Gastrocnemius medialis (tissue), 4 donors: Measurements from ENCODE around the gene GFOD1. TPM values are rescaled to one million over a fixed set of nuclear protein-coding genes. Genes with fewer than 3 reads are reported as not detected.

Experiments
- ATAC-seq, 2 donors: fragments of 150-250 bp; one replicate each; pipeline ENCODE4 v1.9.1; 2016
- DNase-seq, 2 donors: peaks; one replicate each; pipeline ENCODE4 v3.0.0-alpha.2; 2019
- H3K27ac ChIP-seq, 4 donors: fragments of 200-600 bp; sonication (generic); 1 replicate in 1 of 4; 2 replicates in 3 of 4; pipeline ENCODE4 v1.5.1; 2016 to 2018; ENCODE audit warnings: mild to moderate bottlenecking in 2 of 4, moderate library complexity in 1 of 4
- H3K27me3 ChIP-seq, 3 donors: fragments of 200-600 bp; sonication (generic) in 2 of 3; 1 replicate in 1 of 3; 2 replicates in 2 of 3; pipeline versions ENCODE4 v1.5.1 to v1.6.0; 2016 to 2019; ENCODE audit warnings: mild to moderate bottlenecking in 1 of 3, moderate library complexity in 1 of 3
- H3K36me3 ChIP-seq, 2 donors: fragments of 200-600 bp; sonication (generic) in 1 of 2; one replicate each; pipeline ENCODE4 v1.5.1; 2017 to 2018
- H3K4me1 ChIP-seq, 2 donors: fragments of 200-600 bp; sonication (generic) in 1 of 2; one replicate each; pipeline ENCODE4 v1.5.1; 2016 to 2017; ENCODE audit warnings: mild to moderate bottlenecking in 2 of 2
- H3K4me3 ChIP-seq, 4 donors: fragments of 200-600 bp; sonication (generic) in 3 of 4; 1 replicate in 1 of 4; 2 replicates in 3 of 4; pipeline ENCODE4 v1.5.1; 2016 to 2019; ENCODE audit warnings: mild to moderate bottlenecking in 2 of 4
- H3K9me3 ChIP-seq, 3 donors: fragments of 200-600 bp; sonication (generic) in 2 of 3; 1 replicate in 1 of 3; 2 replicates in 2 of 3; pipeline ENCODE4 v1.5.1; 2016 to 2019
- CTCF ChIP-seq, 5 experiments: fragments of 450-650 bp in 3 of 5; fragments of 200-600 bp in 2 of 5; sonication (generic) in 2 of 5; IDR thresholded peaks in 4 of 5; conservative IDR thresholded peaks in 1 of 5; 1 replicate in 4 of 5; 2 replicates in 1 of 5; pipeline ENCODE4 v1.5.1; 2016 to 2019; ENCODE audit warnings: antibody characterized with exemption in 5 of 5, mild to moderate bottlenecking in 3 of 5, moderate library complexity in 3 of 5
- POLR2A ChIP-seq, 2 donors: fragments of 450-650 bp; IDR thresholded peaks; one replicate each; pipeline ENCODE4 v1.6.1; 2017; ENCODE audit warnings: antibody characterized with exemption in 2 of 2, mild to moderate bottlenecking in 2 of 2, moderate library complexity in 2 of 2
- in situ Hi-C, 4 donors: fragments of 200-750 bp; cut with MboI; loops; one replicate each; pipeline versions ENCODE4 v1.15.0 to v1.8.0; 2017; ENCODE audit warnings: low sequenced_read_pairs in 4 of 4
- intact Hi-C: fragments of 100-400 bp; cut with DNase I; formaldehyde crosslinking; loops from one replicate; pipeline ENCODE4 v1.15.1; 2023; ENCODE audit warnings: low total_unique reads
- total RNA-seq, 4 donors: library from RNA; depleted of rRNA; stranded (reverse); fragments of >200 nt; gene quantifications; one replicate each; pipeline versions ENCODE4 v1.1.0 to v1.2.3, GENCODE V29; 2016

The GFOD1 gene
- total RNA-seq, 4 donors from 2014 or later, result 9.0 to 31.8 (median 16.9) TPM

GRCh38 chr6:13431059-13431656 lies 56.2 kb downstream of the GFOD1 start:
- Histone ChIP-seq H3K9me3 (no peaks in the 10 kb centered on the region), H3K27me3 (no peaks in the 10 kb centered on the region), H3K4me1 (peaks cover 42 to 50% of the 10 kb centered on the region in 2 donors), H3K4me3 (no peak overlapping the region), H3K27ac (peak overlapping the region in 1 of 4 donors; percentile 31), H3K36me3 (no peaks in the 10 kb centered on the region)
- TF ChIP-seq POLR2A (IDR thresholded peaks at IDR 0.05) (no peak), CTCF (IDR thresholded peaks at IDR 0.05 in 4 of 5, conservative IDR thresholded peaks at IDR 0.05 in 1 of 5) (no peak)
- no peak for ATAC-seq
- in situ Hi-C loops, result no loop called here
- intact Hi-C loops, result no loop called here
- no peak for DNase-seq

- intact Hi-C loops, result loop anchor here (10.0 kb wide), 1 partner anchor 385 kb away; the partner anchor contains the start of gene MCUR1
- peaks cover 49 to 63% of the 10 kb centered on the region in 2 donors for H3K4me1 ChIP-seq
Observed at GRCh38 chr6:13429406-13429753, 58.0 kb downstream of the GFOD1 start.

GRCh38 chr6:13428583-13429405 lies 58.6 kb downstream of the GFOD1 start:
- no peaks in the 10 kb centered on the region for H3K9me3 ChIP-seq
- no peak for ATAC-seq

More at GRCh38 chr6:13429406-13429753, 58.0 kb downstream of the GFOD1 start:
- in situ Hi-C loops, result no loop called here
- Histone ChIP-seq H3K9me3 (no peaks in the 10 kb centered on the region), H3K27me3 (no peaks in the 10 kb centered on the region), H3K4me3 (no peak overlapping the region), H3K27ac (peak overlapping the region in 1 of 4 donors; percentile 16), H3K36me3 (no peaks in the 10 kb centered on the region)
- DNase-seq (no peak), ATAC-seq (no peak)
- TF ChIP-seq POLR2A (IDR thresholded peaks at IDR 0.05), result no peak
- no peak for TF ChIP-seq CTCF (IDR thresholded peaks at IDR 0.05 in 4 of 5, conservative IDR thresholded peaks at IDR 0.05 in 1 of 5)

More at GRCh38 chr6:13428583-13429405, 58.6 kb downstream of the GFOD1 start:
- no peaks in the 10 kb centered on the region for H3K27me3 ChIP-seq
- TF ChIP-seq POLR2A (IDR thresholded peaks at IDR 0.05) (no peak), CTCF (IDR thresholded peaks at IDR 0.05 in 4 of 5, conservative IDR thresholded peaks at IDR 0.05 in 1 of 5) (no peak)
- intact Hi-C loops, result loop anchor here (10.0 kb wide), 1 partner anchor 386 kb away; the partner anchor contains the start of gene MCUR1
- H3K4me3 ChIP-seq, result no peak overlapping the region
- H3K4me1 ChIP-seq, result peaks cover 54 to 68% of the 10 kb centered on the region in 2 donors
- H3K36me3 ChIP-seq, result no peaks in the 10 kb centered on the region
- DNase-seq, result no peak
- in situ Hi-C loops, result no loop called here
- H3K27ac ChIP-seq, result peak overlapping the region in 3 of 4 donors; percentile 16 to 30 (median 20)
